ENCODE measurements around the gene SLC39A3. TPM values are rescaled to one million over a fixed set of nuclear protein-coding genes. Genes with fewer than 3 reads are reported as not detected.

Gene SLC39A3
- total RNA-seq, 1 experiment from 2014 or later: 32.4 TPM

DNA sequence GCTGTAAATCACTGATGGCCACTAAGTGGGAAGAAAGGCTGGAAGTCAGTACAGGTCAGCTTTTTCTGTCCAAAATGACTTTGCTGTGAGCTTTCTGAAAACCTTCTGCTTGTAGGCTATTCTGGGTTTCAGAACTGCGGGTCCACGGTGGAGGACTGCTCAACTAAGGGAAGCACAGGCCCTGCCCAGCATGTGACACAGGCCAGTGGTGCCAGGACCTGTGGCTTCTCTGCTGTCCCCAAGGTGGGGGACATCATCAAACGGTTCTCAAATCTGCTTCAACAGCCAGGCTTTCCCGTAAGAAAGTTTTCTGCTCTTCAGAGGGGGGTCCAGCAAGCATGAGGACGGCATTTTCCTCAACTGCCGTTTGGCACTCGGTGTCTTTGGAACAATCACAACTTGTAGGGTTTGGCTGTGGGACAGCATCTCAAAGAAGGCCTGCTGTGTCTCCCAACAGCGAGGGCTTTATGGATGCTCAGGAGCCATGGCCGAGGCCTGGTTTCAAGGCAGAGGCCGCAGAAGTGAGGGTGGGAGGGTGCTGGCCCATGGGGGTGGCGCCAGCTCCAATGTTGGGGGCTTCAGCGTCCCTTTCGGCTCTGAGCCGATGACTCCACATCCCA is 39.4 kb upstream of the SLC39A3 start:
- no peaks in the 10 kb centered on the region for H4K20me1 ChIP-seq (ENCODE audit: control insufficient read depth, insufficient read depth, insufficient read length)

More for the DNA sequence above, 39.4 kb upstream of the SLC39A3 start:
- no peak overlapping the region for H4K91ac ChIP-seq (ENCODE audit: insufficient read length, low read depth, low read length)
- WGBS (ENCODE audit: extremely low coverage, insufficient read length, low lambda C conversion rate): no CpG with 5 or more reads among the region's 14 CpGs
- H3T11ph ChIP-seq (ENCODE audit: low read length): no peak overlapping the region
- H3K36me3 Mint-ChIP-seq (ENCODE audit: insufficient read depth in 1 of 3, low read depth in 3 of 3): peaks cover 14 to 32% (median 31%) of the 10 kb centered on the region in 3 experiments
- no peaks in the 10 kb centered on the region; the same call in 1 of the 2 replicates for H3K27me3 Mint-ChIP-seq (ENCODE audit: low read depth)
- H3K23me2 ChIP-seq (ENCODE audit: insufficient read length, low read depth, low read length, poor library complexity, severe bottlenecking): peaks cover 5% of the 10 kb centered on the region
- H3K9me3 ChIP-seq (ENCODE audit: control insufficient read depth, low read depth, low read length): no peaks in the 10 kb centered on the region
- H3K79me2 ChIP-seq (ENCODE audit: insufficient read depth, low read length): peaks cover 78% of the 10 kb centered on the region
- no peak for DNase-seq
- no peak overlapping the region for H2BK120ac ChIP-seq (ENCODE audit: low read depth, low read length, poor library complexity, severe bottlenecking)
- H3K4me2 ChIP-seq (ENCODE audit: insufficient read depth, insufficient read length, low read length): no peak overlapping the region
- H3K9me3 Mint-ChIP-seq: peaks cover 0 to 4% of the 10 kb centered on the region in 2 experiments; a peak in 1 of 5 replicates
- no peak overlapping the region for H3K27ac Mint-ChIP-seq
- no peak overlapping the region for H3K14ac ChIP-seq (ENCODE audit: insufficient read depth, low read length)
- H3K79me1 ChIP-seq (ENCODE audit: insufficient read depth, low read depth, low read length, poor library complexity, severe bottlenecking): peaks cover 8% of the 10 kb centered on the region
- H4K8ac ChIP-seq (replicated peaks; ENCODE audit: insufficient read length, low read depth, low read length): no peak overlapping the region
- no peak overlapping the region for H3K23ac ChIP-seq (ENCODE audit: insufficient read length, low read depth, low read length)
- no peak overlapping the region for H2AFZ ChIP-seq (ENCODE audit: low read length)
- no peak overlapping the region for H2BK12ac ChIP-seq (ENCODE audit: insufficient read length, low read depth, low read length)
- no peak overlapping the region for H2BK5ac ChIP-seq (ENCODE audit: insufficient read length, low read length)
- H3K4me3 Mint-ChIP-seq: no peak overlapping the region
- H3K4ac ChIP-seq (ENCODE audit: low read depth, low read length): no peak overlapping the region
- H2BK15ac ChIP-seq (ENCODE audit: low read depth, low read length): no peak overlapping the region
- H2AK5ac ChIP-seq (ENCODE audit: insufficient read length, low read length): no peak overlapping the region
- H3K18ac ChIP-seq (ENCODE audit: insufficient read length, low read depth, low read length): no peak overlapping the region
- H2BK20ac ChIP-seq (ENCODE audit: low read depth, low read length, poor library complexity, severe bottlenecking): no peak overlapping the region
- no peak overlapping the region for H4K5ac ChIP-seq (ENCODE audit: insufficient read length, low read depth, low read length)
- no peak for TF ChIP-seq CTCF (conservative IDR thresholded peaks at IDR 0.05)
- no peak overlapping the region for H3K27ac ChIP-seq (ENCODE audit: insufficient read length, low read depth, low read length)
- no peaks in the 10 kb centered on the region for H3K4me1 ChIP-seq (ENCODE audit: insufficient read depth, low read length)
- H3K56ac ChIP-seq (ENCODE audit: insufficient read length, low read depth, low read length): no peak overlapping the region
- peaks cover 10 to 18% of the 10 kb centered on the region in 2 experiments for H3K4me1 Mint-ChIP-seq
- H3K9ac ChIP-seq (ENCODE audit: extremely low read depth, insufficient read length, low read length): no peak overlapping the region
- H3K27me3 ChIP-seq (ENCODE audit: insufficient read depth, low read length): no peaks in the 10 kb centered on the region
